Erythroblast (primary cell): Measurements from ENCODE around the gene P2RX2.

Source experiments
- GATA1 ChIP-seq: IDR thresholded peaks from 2 replicates; pipeline ENCODE4 v1.6.1; 2011; ENCODE audit warnings: low read depth, mild to moderate bottlenecking, control low read depth, low read length, moderate library complexity
- POLR2A ChIP-seq: IDR thresholded peaks from 2 replicates; pipeline ENCODE4 v1.6.1; 2011; ENCODE audit warnings: mild to moderate bottlenecking, low read length

DNA sequence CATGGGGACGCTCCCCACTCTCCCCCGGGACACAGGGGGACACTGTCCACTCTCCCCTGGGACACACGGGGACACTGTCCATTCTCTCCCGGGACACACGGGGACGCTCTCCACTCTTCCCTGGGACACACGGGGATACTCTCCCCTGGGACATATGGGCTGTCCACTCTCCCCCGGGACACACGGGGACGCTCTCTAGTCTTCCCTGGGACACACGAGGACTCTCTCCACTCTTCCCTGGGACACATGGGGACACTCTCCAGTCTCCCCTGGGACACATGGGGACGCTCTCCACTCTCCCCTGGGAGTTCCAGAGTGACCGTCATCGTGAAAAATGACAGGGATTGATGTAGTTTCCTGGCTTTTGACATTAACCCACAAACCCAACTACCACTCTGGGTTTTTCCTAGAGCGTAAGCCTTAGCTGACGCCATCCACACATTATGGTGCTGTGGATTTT is 3.0 kb upstream of the P2RX2 start:
- no peak for TF ChIP-seq POLR2A
- no peak for TF ChIP-seq GATA1
